A204.1 (cell line): ENCODE results near the gene PRKAG2.

Experiments used
- FAIRE-seq: peaks from 2 replicates; lab custom pipeline; 2012; peaks lifted over from hg19 to GRCh38; lab: Jason Lieb, UNC

PRKAG2 gene

GRCh38 chr7:151816562-151817314 lies 60.2 kb downstream of the PRKAG2 start:
- no peak for FAIRE-seq

GRCh38 chr7:151815419-151815818 lies 61.5 kb downstream of the PRKAG2 start:
- no peak for FAIRE-seq

- FAIRE-seq: no peak
Observed at GRCh38 chr7:151814400-151815009, 62.4 kb downstream of the PRKAG2 start.

- no peak for FAIRE-seq
Observed at GRCh38 chr7:151813997-151814396, 62.9 kb downstream of the PRKAG2 start.

GRCh38 chr7:151813445-151813844 lies 63.5 kb downstream of the PRKAG2 start:
- no peak for FAIRE-seq

- FAIRE-seq: no peak
Observed at GRCh38 chr7:151812967-151813366, 63.9 kb downstream of the PRKAG2 start.

- no peak for FAIRE-seq
Observed at GRCh38 chr7:151810441-151811232, 66.3 kb downstream of the PRKAG2 start.

- no peak for FAIRE-seq
Observed at GRCh38 chr7:151809864-151810170, 67.1 kb downstream of the PRKAG2 start.

GRCh38 chr7:151809146-151809863 lies 67.6 kb downstream of the PRKAG2 start:
- FAIRE-seq: no peak

GRCh38 chr7:151808400-151809145 lies 68.3 kb downstream of the PRKAG2 start:
- no peak for FAIRE-seq

GRCh38 chr7:151807846-151808245 lies 69.1 kb downstream of the PRKAG2 start:
- no peak for FAIRE-seq

- no peak for FAIRE-seq
Observed at GRCh38 chr7:151806952-151807775, 69.8 kb downstream of the PRKAG2 start.

GRCh38 chr7:151806204-151806603 lies 70.7 kb downstream of the PRKAG2 start:
- no peak for FAIRE-seq

- FAIRE-seq: no peak
Observed at GRCh38 chr7:151805191-151805590, 71.7 kb downstream of the PRKAG2 start.

- FAIRE-seq: no peak
Observed at GRCh38 chr7:151804756-151805155, 72.2 kb downstream of the PRKAG2 start.

- FAIRE-seq: no peak
Observed at GRCh38 chr7:151803841-151804240, 73.1 kb downstream of the PRKAG2 start.

GRCh38 chr7:151802469-151802846 lies 74.5 kb downstream of the PRKAG2 start:
- FAIRE-seq: no peak

- no peak for FAIRE-seq
Observed at GRCh38 chr7:151801782-151802468, 75.0 kb downstream of the PRKAG2 start.

GRCh38 chr7:151801291-151801690 lies 75.6 kb downstream of the PRKAG2 start:
- no peak for FAIRE-seq

GRCh38 chr7:151800861-151801260 lies 76.1 kb downstream of the PRKAG2 start:
- FAIRE-seq: no peak

GRCh38 chr7:151800391-151800790 lies 76.5 kb downstream of the PRKAG2 start:
- FAIRE-seq: no peak
